GM21619 (cell line): ENCODE results near the gene RTN4R.

Experiments used
- ATAC-seq: cut with Tn5 transposase; IDR thresholded peaks from one replicate; pipeline ENCODE4 v1.9.1; 2021; ENCODE audit not compliant: unreplicated experiment

The RTN4R gene

GRCh38 chr22:20231514-20232236 lies 36.4 kb downstream of the RTN4R start:
- ATAC-seq: no peak

- ATAC-seq: no peak
These were observed 37.2 kb downstream of the RTN4R start for GRCh38 chr22:20230777-20231420.

- no peak for ATAC-seq
These were observed 38.0 kb downstream of the RTN4R start for GRCh38 chr22:20229916-20230775.

- ATAC-seq: no peak
These were observed 39.2 kb downstream of the RTN4R start for GRCh38 chr22:20228939-20229272.

- ATAC-seq: no peak
These were observed 39.8 kb downstream of the RTN4R start for GRCh38 chr22:20228055-20228938.

GRCh38 chr22:20227363-20227762 lies 40.8 kb downstream of the RTN4R start:
- no peak for ATAC-seq

- no peak for ATAC-seq
These were observed 41.3 kb downstream of the RTN4R start for GRCh38 chr22:20226760-20227350.

GRCh38 chr22:20226077-20226716 lies 41.9 kb downstream of the RTN4R start:
- ATAC-seq: no peak

- no peak for ATAC-seq
These were observed 42.5 kb downstream of the RTN4R start for GRCh38 chr22:20225693-20225966.

GRCh38 chr22:20224917-20225692 lies 43.0 kb downstream of the RTN4R start:
- ATAC-seq: no peak

- no peak for ATAC-seq
These were observed 43.9 kb downstream of the RTN4R start for GRCh38 chr22:20224256-20224626.

GRCh38 chr22:20223421-20224255 lies 44.5 kb downstream of the RTN4R start:
- ATAC-seq: no peak

- ATAC-seq: no peak
These were observed 45.2 kb downstream of the RTN4R start for GRCh38 chr22:20222764-20223420.

- no peak for ATAC-seq
These were observed 46.4 kb downstream of the RTN4R start for GRCh38 chr22:20221421-20222340.

- no peak for ATAC-seq
These were observed 47.5 kb downstream of the RTN4R start for GRCh38 chr22:20220629-20221026.

GRCh38 chr22:20219667-20220628 lies 48.2 kb downstream of the RTN4R start:
- no peak for ATAC-seq
